ENCODE results near the gene RSPO1. TPM values are rescaled to one million over a fixed set of nuclear protein-coding genes. Genes with fewer than 3 reads are reported as not detected.
A peak's percentile ranks its signal among the peaks of the same experiment; 100 is the strongest.

The RSPO1 gene
- total and polyA plus RNA-seq, 2 of the 13 experiments (the other 11 are each of a cell fraction or from before 2014, with no cell fraction given), result not detected

GRCh38 chr1:37653906-37654305, 19.2 kb upstream of the RSPO1 start (continued):
- TF ChIP-seq PAXIP1 (CRISPR knock-in tag; conservative IDR thresholded peaks at IDR 0.05) (peak; percentile 32; the same call in 1 of the 2 replicates), ASH2L (IDR thresholded peaks at IDR 0.05; ENCODE audit: insufficient read length, low read depth, low read length) (no peak), TCF12 (IDR thresholded peaks at IDR 0.05) (no peak), TCF12 (CRISPR knock-in tag; IDR thresholded peaks at IDR 0.05) (0 out of 2 replicates have a peak, but pooled peaks have one; percentile 31), MED1 (CRISPR knock-in tag; IDR thresholded peaks at IDR 0.05) (peak; percentile 37; the same call in 1 of the 2 replicates), JUN (CRISPR knock-in tag; IDR thresholded peaks at IDR 0.05) (peak; percentile 33; the same call in 1 of the 2 replicates), PBX2 (CRISPR knock-in tag; IDR thresholded peaks at IDR 0.05) (no peak), TBL1XR1 (IDR thresholded peaks at IDR 0.05; ENCODE audit: borderline replicate concordance, low read length, partially characterized antibody) (peak; percentile 94), ZNF564 (CRISPR knock-in tag; IDR thresholded peaks at IDR 0.05) (no peak), HNRNPLL (IDR thresholded peaks at IDR 0.05; ENCODE audit: low read depth, low read length, poor library complexity, severe bottlenecking) (no peak), TFDP1 (CRISPR knock-in tag; IDR thresholded peaks at IDR 0.05; ENCODE audit: borderline replicate concordance) (no peak), ZNF460 (CRISPR knock-in tag; IDR thresholded peaks at IDR 0.05; ENCODE audit: borderline replicate concordance) (peak; percentile 100), RXRA (CRISPR knock-in tag; IDR thresholded peaks at IDR 0.05) (0 out of 2 replicates have a peak, but pooled peaks have one; percentile 38), HDAC1 (CRISPR knock-in tag; IDR thresholded peaks at IDR 0.05) (peak; percentile 43; the same call in 1 of the 2 replicates), FOXM1 (CRISPR knock-in tag; IDR thresholded peaks at IDR 0.05) (no peak), KLF16 (CRISPR knock-in tag; IDR thresholded peaks at IDR 0.05) (no peak), HNRNPL (IDR thresholded peaks at IDR 0.05; ENCODE audit: low read depth, low read length) (no peak), SOX13 (IDR thresholded peaks at IDR 0.05) (no peak), SOX13 (CRISPR knock-in tag; conservative IDR thresholded peaks at IDR 0.05 in 1 of 2, IDR thresholded peaks at IDR 0.05 in 1 of 2) (peak in 1 of 2 experiments; percentile 33; a peak in 1 of 4 replicates), ZNF280D (CRISPR knock-in tag; IDR thresholded peaks at IDR 0.05) (peak; percentile 89), ZNF264 (CRISPR knock-in tag; IDR thresholded peaks at IDR 0.05) (peak; percentile 26; the same call in 1 of the 2 replicates), TEAD3 (CRISPR knock-in tag; optimal IDR thresholded peaks at IDR 0.05; ENCODE audit: borderline replicate concordance) (peak; percentile 69)
